Cerebellar cortex (tissue), 1 donor: ENCODE measurements around the gene SPIN2B.

Experiments
- DNase-seq: peaks from one replicate; pipeline ENCODE4 v3.0.0-alpha.2; 2015; ENCODE audit warnings: low spot score

The SPIN2B gene

DNA sequence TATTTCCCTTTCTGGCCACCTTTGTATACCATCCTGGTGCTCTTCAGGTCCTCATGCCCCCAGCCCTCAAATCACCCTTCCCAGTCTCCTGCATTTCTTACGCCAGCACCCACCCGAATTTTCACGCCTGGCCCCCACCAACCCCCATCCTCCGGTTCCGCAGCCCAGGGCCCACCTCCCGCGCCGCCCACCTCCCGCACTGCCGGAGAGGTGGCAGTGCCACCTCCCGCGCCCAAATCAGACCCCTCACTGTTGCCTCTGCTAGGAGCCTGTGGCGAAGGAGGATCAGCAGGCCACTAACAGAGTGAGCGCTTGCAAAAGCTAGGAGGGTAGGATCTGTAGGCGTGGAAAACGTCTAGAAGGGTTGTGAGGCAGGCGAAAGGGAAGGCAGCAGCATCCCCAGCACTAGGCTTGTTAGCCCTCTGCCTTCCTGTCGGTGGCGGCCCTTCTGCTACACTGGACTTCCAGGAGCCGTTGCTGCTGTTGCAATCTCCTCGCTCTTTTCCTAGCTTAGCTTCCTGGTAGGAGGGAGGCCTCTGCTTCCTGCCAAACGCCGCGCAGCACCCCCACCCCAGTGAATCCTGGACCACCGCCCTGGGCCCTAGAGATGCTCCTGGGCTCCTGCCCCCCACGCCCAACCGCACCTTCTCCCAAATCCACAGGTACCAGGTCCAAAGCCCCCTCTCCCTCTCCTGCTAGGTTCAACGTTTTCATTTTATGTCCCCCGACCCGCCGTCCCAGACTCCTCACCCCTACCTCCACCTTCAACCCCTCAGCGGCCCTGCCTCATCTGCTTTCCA lies 51.0 kb downstream of the SPIN2B start:
- DNase-seq: no peak
